ENCODE measurements around the gene YAF2. TPM values are rescaled to one million over a fixed set of nuclear protein-coding genes. Genes with fewer than 3 reads are reported as not detected.

YAF2 gene
- total and polyA plus RNA-seq, 2 of the 13 experiments (the other 11 are each of a cell fraction or from before 2014, with no cell fraction given), result 8.4 to 11.7 TPM

- TF ChIP-seq HMGXB4 (CRISPR knock-in tag; IDR thresholded peaks at IDR 0.05; ENCODE audit: borderline replicate concordance in 1 of 2, low read depth in 1 of 2) (peak; percentile 82 to 96), RFXANK (CRISPR knock-in tag; IDR thresholded peaks at IDR 0.05) (no peak), ZNF562 (CRISPR knock-in tag; IDR thresholded peaks at IDR 0.05; ENCODE audit: borderline replicate concordance) (no peak), KLF12 (CRISPR knock-in tag; IDR thresholded peaks at IDR 0.05; ENCODE audit: borderline replicate concordance) (no peak), ZNF121 (CRISPR knock-in tag; IDR thresholded peaks at IDR 0.05) (no peak), KIAA2018 (CRISPR knock-in tag; IDR thresholded peaks at IDR 0.05; ENCODE audit: borderline replicate concordance) (no peak), ZNF20 (CRISPR knock-in tag; IDR thresholded peaks at IDR 0.05) (no peak), ZFY (CRISPR knock-in tag; IDR thresholded peaks at IDR 0.05) (peak; percentile 91), PATZ1 (CRISPR knock-in tag; IDR thresholded peaks at IDR 0.05) (peak; percentile 94), ZNF776 (CRISPR knock-in tag; IDR thresholded peaks at IDR 0.05) (0 out of 2 replicates have a peak, but pooled peaks have one; percentile 41), HNF4G (IDR thresholded peaks at IDR 0.05; ENCODE audit: borderline replicate concordance, low read depth, low read length) (no peak), HNF4G (CRISPR knock-in tag; IDR thresholded peaks at IDR 0.05; ENCODE audit: borderline replicate concordance, low read depth) (no peak; the same call in 1 of the 2 replicates), POLR2G (IDR thresholded peaks at IDR 0.05; ENCODE audit: low read depth, low read length) (0 out of 2 replicates have a peak, but pooled peaks have one; percentile 26), HMG20A (CRISPR knock-in tag; IDR thresholded peaks at IDR 0.05; ENCODE audit: borderline replicate concordance) (no peak), PRPF4 (IDR thresholded peaks at IDR 0.05; ENCODE audit: low read depth, low read length, poor library complexity, severe bottlenecking) (no peak), AHR (CRISPR knock-in tag; IDR thresholded peaks at IDR 0.05) (no peak), PITX1 (CRISPR knock-in tag; IDR thresholded peaks at IDR 0.05) (peak; percentile 30; the same call in 1 of the 2 replicates)
These were observed 796 bp downstream of the YAF2 start (continued) for GRCh38 chr12:42237052-42237852.

Data from HepG2 (cell line).